MM.1S (cell line): ENCODE data around the gene CUZD1.

Experiments used
- EZH2 ChIP-seq: fragments of 300-600 bp; sonication (generic); optimal IDR thresholded peaks from 2 replicates; pipeline ENCODE3; 2017; ENCODE audit warnings: low read depth, mild to moderate bottlenecking, antibody characterized with exemption, low read length, mixed read lengths
- EZH2phosphoT487 ChIP-seq: fragments of 300-600 bp; sonication (generic); IDR thresholded peaks from 2 replicates; pipeline ENCODE4 v1.6.1; 2018; ENCODE audit warnings: antibody characterized with exemption, low read length
- TF ChIP-seq, protein P1 (sequence below): fragments of 300-600 bp; sonication (generic); IDR thresholded peaks from 2 replicates; pipeline ENCODE4 v1.5.1; 2016; ENCODE audit warnings: antibody characterized with exemption, low read length, mixed read lengths

- TF ChIP-seq, protein P1, sequence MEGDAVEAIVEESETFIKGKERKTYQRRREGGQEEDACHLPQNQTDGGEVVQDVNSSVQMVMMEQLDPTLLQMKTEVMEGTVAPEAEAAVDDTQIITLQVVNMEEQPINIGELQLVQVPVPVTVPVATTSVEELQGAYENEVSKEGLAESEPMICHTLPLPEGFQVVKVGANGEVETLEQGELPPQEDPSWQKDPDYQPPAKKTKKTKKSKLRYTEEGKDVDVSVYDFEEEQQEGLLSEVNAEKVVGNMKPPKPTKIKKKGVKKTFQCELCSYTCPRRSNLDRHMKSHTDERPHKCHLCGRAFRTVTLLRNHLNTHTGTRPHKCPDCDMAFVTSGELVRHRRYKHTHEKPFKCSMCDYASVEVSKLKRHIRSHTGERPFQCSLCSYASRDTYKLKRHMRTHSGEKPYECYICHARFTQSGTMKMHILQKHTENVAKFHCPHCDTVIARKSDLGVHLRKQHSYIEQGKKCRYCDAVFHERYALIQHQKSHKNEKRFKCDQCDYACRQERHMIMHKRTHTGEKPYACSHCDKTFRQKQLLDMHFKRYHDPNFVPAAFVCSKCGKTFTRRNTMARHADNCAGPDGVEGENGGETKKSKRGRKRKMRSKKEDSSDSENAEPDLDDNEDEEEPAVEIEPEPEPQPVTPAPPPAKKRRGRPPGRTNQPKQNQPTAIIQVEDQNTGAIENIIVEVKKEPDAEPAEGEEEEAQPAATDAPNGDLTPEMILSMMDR = no peak
- TF ChIP-seq EZH2 (no peak), EZH2phosphoT487 (no peak)
These were observed 31.6 kb upstream of the CUZD1 start for GRCh38 chr10:122877264-122877663.
